HG03442 (cell line): ENCODE measurements around the gene ARID1B.

Experiments used
- ATAC-seq: cut with Tn5 transposase; IDR thresholded peaks from one replicate; pipeline ENCODE4 v1.9.1; 2021; ENCODE audit warnings: mild to moderate bottlenecking, moderate library complexity; ENCODE audit not compliant: unreplicated experiment

Gene ARID1B

DNA sequence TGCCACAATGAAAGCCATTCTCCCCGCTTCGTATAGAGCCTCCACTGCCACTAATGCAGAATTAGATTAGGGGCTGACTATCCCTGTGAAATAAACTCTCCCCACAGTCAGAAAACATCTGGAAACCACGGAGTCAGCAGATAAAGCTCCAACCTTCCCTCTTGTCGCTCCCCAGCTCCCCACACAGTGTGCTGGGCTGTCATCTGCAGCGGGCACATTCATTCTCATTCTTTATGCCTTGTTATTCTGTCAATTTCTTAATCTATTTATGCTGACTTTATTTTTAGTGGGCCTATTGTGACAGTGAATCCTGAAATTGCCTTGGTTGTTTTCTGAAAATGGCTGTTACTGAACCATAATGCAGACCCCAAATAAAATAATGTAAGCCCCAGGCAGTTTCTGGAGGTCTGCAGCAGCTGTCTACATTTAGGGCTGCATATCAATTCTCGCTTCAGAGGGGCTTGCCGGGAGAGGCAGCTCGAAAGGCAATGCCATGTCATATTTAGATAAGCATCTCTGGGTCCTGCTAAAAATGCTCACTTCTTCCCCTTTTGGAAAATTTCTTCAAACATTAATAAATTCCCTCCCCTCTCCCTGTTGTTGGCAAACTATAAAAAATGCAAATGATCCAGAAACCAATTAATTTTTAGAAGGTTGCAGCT, 474.5 kb downstream of the ARID1B start:
- ATAC-seq, result no peak

DNA sequence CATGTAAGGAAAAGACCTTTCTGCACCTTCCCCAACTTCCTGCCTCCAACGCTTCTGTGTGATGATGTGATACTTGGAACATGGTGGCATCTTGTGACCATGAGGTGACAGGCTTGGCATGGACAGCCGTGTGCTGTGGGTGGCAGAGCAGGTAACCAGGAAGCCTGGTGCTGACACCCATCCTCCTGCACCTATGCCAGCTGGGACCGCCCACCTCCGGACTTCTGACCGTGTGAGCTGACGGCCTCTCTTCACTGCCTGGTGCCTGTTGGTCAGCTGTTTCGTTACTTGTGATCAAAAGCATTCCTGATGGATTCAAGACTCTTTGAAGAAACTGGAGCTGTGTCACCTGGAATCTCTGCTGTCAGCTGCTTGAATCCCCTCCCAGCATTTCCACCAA, 475.8 kb downstream of the ARID1B start:
- ATAC-seq, result no peak

DNA sequence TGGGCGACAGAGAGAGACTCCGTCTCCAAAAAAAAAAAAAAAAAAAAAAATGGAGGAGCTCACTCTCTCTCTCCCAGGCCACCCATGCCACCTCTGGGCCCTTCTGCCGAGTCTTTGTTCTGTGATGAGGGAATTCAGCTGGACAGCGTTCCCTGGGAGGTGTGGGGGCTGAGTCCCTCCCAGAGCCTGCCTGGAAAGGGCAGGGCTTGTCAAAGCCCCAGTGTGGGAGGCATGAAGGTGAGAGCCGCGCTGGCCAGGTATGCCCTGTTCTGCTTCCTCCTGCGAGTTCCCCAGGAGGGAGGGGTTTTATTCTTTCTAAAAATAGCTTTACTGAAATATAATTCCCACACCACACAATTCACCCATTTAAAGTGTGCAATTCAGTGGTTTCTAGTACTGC, 476.5 kb downstream of the ARID1B start:
- ATAC-seq, result no peak

DNA sequence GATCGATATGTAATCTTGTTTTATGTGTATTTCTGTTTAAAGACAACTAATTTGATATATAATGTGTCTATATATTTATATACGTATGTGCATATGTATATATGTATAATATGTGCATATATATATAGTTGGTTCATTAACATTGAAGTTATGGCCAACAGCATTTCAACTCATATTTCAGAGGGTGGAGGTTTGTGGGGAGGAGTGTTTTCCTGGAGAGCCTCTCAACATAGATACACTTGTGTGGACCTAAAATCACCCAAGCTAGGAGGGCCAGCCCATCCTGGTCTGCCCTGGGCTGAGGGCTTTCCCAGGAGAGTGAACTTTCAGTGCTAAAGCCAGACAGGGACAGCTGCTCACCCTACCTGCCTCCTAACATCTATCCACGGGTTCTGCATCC, 477.4 kb downstream of the ARID1B start:
- ATAC-seq, result no peak

DNA sequence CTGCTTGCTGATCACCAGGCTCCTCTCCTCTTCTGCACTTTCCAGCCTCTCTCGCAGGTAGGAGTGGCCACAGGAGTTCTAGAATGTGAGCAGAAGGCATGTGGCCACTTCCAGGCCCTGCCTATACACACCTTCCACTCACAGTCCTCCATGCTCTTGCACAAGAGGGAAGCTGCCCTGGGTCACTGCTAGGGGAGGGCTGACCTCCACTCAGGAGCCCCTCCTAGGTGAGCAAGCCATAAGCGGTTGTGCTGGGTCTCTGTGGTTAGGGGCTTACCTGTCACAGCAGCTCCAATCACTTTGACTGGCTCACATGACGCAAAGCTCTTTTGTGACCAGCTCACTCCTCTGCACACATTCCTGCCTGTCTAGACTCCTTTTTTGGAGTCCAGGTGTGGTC, 477.9 kb downstream of the ARID1B start:
- ATAC-seq, result no peak

DNA sequence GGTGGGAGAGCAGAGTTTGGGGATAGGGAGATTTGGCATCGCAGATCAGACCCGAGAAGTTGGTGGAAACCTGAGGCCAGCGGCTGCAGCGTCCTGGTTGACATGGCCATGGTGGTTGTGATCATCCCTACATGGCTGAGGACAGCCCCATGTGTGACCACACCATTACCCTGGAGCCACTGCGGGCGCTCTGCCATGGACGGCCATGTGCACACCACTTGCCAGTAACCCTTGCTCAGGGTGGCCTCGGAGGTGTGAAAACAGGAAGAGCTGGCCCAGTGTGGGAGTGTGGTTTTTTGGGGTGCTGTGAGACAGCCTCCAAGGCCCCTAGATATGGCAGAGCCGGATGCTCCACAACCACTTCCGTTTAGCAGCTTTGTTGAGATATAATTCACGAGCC, 481.7 kb downstream of the ARID1B start:
- ATAC-seq, result no peak

DNA sequence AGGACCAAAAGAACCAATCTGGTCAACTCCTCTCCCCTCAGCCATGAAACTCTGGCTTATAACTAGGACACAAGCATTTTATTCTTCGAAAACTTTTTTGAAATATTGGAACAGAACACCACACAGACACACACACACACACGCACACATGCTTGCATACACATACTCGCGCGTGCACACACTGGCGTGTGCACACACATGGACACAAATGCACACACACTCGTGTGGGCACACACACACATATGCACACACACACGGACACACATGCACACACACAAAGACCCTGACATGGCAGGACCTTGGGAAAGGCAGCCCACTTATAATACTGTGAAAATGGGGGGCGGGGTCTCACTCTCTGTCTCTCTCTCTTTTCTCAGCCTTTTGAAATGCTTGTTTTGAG, 482.3 kb downstream of the ARID1B start:
- no peak for ATAC-seq
